Left lobe of liver (tissue), 2 donors: Measurements from ENCODE around the gene ME2. TPM values are rescaled to one million over a fixed set of nuclear protein-coding genes. Genes with fewer than 3 reads are reported as not detected.
"Not testable (repeated sequence)": the region's sequence is repeated elsewhere in the genome, so short reads cannot be mapped to it uniquely, and the experiment has no call there.

Source experiments
- ATAC-seq: fragments of 200-7000 bp; cut with Tn5 transposase; one replicate; pipeline ENCODE4 v1.9.1; 2020; ENCODE audit warnings: mild to moderate bottlenecking, moderate library complexity
- DNase-seq: peaks from one replicate; pipeline ENCODE4 v3.0.0-alpha.2; 2020; ENCODE audit warnings: low spot score
- total RNA-seq: library from RNA; stranded (reverse); gene quantifications from one replicate; pipeline ENCODE4 v1.2.1, GENCODE V29; 2021
- donor health status: DM: no; HTN: no; CAD: no; lungs with moderate emphysema.
- donor health status: DM: no; HTN: yes; CAD: no.

ME2 gene
- 13.2 TPM for total RNA-seq

DNA sequence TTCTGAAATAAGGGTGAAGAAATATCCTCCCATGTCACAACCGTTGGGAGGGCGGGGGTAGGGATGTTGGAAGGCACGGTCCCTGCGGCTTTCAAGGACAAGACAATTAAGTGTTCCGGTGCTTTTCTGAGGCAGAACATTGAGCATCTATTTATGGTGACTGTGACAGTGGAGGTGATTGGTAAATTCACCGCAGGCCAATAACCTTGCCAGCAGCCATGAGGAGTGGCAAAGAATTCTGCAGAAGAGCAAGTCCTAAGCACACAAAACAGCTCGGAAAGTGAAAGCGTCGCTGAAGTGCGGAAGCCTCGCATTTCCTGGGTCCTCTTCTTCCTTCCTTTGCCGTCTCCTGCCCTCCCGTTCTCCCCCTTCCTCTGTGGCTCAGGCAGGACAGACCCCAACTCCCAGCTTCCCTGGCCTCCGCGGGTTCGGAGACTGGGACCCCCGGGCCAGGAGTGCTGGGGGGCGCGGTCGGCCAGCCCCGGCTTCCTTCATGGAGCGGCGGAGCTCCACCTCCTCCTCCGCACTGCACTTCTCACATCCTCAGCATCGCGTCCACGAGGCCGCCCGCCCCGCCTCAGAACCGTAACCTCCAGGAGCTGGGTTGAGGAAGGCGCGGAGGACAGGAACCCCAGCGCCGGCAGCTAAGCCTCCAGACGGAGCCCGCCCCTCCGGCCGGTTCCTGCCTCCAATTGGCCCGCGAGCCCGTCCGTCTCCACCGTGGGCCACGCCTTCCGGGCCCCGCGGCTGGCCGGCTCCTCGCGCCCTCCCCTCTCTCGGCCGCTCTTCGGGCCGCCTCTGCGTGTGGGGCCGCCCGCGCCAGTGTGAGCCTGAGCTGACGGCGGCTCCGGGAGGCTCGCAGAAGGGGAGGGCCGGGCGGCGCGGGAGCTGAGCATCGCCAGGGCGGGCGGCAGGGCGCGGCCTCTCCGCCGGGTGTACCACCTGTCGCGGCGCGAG is at the start of gene ME2:
Gene ME2 (plus strand): TSS at position 774 of the 957 bp plus-strand sequence. CDS start 16,703 bp downstream, outside the sequence.
- ATAC-seq (peak; percentile 96), DNase-seq (peak; percentile 96)

DNA sequence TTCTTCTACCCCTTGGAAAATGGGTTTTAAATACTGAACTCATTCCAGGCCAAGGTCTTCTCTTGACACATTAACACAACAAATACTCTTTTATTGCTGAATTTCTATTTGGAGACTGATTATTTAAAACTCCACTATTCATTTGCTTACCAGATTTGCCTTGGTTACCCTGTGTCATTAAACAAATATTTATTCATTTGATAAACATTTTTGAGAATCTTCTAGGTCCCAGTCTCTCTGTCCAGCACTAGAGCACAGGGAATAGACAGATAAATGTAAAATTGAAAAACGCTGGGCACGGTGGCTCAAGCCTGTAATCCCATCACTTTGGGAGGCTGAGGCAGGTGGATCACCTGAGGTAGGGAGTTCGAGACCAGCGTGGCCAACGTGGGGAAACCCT is 49.3 kb upstream of the ME2 start:
- DNase-seq (no peak), ATAC-seq (no peak)

DNA sequence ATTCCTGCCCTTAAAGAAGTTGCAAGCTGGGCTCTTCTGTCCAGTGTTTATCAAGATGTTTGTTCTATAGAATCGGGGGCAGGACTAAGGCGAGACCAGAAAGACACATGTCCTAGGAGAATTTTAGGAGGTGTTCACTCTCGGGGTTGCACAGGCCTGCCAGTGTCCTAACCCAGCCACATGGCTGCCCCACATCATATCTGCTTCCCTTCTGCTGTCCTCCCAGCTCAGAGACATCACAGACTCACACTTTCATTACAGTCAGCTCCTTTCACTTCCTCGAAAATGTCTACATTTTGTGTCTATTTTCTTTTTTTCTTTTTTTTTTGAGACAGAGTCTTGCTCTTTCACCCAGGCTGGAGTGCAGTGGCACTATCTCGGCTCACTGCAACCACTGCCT is 48.4 kb upstream of the ME2 start:
- no peak for DNase-seq
- peak; percentile 59 for ATAC-seq

DNA sequence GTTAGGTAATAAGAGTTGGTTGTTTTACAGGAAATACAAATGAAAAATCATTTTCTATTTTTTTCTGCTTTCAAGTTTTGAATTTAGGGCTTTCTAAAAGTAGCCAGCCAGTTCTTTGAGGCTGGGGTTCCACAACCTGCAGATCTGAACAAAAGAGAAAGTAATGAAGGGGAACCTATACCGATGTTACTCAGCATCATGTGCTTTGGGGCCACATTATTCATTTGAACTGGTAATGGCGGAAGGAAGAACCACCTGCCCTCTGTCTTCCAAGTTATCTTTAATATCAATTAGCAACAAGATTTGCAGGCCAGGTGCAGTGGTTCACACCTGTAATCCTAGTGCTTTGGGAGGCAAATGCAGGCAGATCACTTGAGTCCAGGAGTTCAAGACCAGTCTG is 46.2 kb upstream of the ME2 start:
- DNase-seq (no peak), ATAC-seq (no peak)

DNA sequence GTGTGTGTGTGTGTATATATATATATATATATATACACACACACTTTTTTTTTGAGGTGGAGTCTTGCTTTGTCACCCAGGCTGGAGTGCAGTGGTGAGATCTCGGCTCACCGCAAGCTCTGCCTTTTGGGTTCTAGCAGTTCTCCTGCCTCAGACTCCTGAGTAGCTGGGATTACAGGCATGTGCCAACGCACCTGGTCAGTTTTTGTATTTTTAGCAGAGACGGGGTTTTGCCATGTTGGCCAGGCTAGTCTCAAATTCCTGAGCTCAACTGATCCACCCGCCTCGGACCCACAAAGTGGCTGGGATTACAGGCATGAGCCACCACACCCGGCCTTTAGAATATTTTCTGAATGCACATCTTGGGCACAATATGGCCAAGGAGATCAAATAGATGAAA is 45.4 kb upstream of the ME2 start:
- ATAC-seq, DNase-seq: not testable (repeated sequence)

DNA sequence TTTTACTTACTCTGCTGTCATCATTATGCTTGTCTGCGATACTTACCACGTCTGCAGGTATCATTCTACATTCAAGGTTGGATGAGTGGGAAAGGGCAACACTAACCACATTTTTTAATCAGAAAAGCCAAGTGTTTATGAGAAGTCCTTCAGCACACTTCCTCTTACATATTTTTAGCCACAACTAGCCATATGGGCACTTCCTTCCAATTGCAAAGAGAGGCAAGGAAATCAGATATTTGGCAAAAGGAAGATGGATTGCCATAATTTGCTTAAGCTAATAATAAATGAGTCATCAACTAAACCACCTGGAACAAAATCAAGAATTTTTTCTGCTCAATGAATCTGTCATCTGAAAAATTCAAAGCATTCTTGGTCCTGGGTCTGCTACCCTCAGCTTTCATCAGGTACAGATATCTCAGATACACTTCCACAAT is 42.4 kb upstream of the ME2 start:
- no peak for DNase-seq
- ATAC-seq, result no peak

DNA sequence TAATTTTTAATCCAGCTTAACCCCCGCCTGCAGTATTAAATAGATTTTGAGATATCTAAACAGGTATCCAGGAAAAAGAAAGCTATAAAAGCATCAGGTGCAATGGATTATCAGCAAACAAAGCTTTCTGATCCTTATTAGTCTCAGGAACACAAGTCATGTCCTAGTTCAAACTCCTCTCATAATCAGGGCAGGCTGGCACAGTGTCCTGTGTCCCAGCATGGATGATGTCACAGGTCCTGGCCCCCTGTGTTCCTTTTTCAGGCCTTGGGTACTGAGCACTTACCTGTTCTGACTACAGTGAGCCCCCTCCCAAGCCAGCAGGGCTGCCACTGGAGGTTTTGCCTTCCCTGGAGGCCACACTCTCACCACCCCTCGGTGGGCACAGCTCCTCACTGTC is 39.6 kb upstream of the ME2 start:
- DNase-seq (no peak), ATAC-seq (no peak)

DNA sequence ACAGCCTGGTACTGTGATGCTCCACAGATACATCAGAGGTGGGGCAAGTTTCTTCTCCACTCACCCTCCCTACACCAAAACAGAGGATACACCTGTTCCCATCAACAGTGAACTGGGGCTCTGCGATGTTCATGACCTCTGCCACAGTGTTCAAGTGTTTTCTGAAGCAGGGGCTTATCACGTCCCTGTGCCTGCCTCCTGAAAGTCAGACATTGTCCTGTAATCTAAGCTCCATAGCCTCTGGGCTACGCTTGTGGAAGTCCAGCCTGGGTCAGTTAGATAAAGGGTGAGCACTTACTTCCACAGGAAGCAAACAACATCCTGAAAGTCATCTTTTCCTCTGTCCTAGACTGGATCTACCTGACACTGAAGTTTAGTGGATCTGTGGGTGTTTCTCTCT is 38.9 kb upstream of the ME2 start:
- DNase-seq (no peak), ATAC-seq (peak; percentile 76)

DNA sequence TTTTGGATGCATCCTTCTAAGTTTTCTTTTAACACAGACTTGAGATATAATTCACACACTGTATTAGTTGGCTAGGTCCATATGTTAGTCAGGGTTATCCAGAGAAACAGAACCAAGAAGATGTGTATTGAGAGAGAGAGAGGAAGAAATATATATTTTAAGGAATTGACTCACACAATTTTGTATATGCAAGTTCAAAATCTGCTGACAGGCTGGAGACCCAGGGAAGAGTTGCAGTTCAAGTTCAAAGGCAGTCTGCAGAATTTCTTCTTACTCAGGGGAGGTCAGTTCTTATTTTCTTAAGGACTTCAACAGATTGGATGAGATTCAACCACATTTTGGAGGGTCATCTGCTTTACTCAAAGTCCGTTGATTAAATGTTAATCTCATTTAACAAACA is 36.1 kb upstream of the ME2 start:
- no peak for DNase-seq
- ATAC-seq, result no peak

DNA sequence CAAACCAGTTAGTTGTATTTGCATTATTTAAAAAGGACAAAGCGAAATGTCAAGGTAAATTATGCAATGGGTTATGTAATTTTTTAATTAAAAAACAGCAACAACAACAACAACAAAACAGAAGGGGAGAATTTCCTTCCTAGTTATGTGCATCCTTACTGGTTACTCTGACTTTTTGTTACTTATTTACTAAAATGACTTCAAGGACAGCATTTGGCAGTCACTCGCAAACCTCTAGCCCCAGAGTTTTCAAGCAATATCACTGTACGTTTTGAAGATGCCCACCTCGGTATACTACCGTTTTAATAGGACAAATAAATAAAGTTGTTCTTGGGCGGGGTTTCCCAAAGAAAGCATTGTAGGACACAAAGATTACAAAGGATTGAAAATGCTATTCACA is 34.4 kb upstream of the ME2 start:
- no peak for DNase-seq
- no peak for ATAC-seq

DNA sequence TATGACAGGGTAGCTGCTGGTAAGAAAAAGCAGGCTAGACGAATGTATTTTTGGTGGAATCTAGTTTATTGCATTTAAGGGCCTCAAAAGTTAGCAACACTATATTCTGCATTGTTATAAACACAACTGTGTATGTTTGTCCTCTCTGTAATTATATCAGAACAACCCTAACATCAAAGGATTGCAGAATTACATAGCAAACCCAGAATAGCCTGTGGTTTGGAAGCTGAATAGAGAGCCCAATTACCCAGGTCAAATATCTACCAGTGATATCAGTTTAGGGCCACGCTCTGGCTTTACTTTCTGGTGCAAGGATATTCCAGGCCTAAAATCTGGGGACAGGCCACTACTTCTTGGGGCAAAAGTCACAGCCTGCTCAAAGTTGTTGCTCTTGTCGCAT is 34.0 kb upstream of the ME2 start:
- DNase-seq, result no peak
- no peak for ATAC-seq

DNA sequence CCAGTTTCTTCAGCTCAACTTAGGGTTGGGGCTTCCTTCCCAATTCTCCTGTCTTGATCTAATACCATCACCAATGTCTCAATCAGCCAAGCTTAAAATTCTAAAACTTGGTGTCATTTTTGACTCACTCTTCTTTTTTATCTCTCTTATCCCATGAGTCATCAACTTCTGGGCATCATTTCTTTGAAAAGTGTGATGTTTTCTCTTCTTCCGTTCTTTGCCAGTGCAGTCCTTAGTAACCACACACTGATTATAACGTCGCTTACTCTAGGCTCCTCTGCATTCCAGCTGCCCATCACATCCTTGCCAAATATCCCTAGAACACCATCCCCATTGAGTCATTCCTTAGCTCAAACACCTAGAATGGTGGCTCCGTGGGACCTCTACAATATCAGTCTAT is 31.7 kb upstream of the ME2 start:
- no peak for ATAC-seq
- DNase-seq, result no peak

DNA sequence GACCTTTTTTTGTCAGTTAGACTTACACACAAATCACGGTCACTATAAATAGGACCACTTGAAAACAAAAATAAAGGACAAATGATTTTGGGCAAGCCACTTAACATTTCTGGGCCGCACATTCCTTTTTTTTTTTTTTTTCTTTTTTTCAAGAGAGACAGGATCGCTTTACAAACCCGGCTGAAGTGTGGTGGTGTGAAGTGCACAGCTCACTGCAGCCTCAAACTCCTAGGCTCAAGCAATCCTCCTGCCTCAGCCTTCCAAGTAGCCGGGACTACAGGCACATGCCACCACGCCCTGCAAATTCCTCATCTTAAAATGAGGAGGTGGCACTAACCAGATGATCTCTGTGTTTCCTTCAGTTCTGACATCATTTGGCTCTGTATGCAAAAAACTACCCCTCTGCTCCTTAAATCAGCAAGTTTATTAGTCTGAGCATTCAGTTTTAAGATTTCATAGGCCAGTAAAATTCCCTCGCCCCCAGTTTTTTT is 30.8 kb upstream of the ME2 start:
- peak; percentile 14 for ATAC-seq

DNA sequence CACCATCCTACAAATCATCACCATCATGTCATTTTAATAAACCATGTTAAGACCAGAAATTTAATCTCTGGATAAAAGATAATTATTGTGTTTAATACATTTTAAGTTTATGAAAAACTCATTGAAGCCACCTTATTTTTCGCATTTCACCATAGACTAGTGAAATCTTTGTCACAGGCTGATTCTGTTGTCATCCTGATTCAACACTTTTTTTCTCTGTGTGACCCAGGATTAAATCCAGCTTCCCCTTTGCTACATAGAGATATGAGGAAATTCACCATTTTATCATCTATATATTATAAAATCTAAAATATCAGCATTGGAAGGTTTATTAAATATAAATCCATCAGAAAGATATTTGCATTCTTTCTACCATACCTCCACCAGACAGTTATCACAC is 29.9 kb upstream of the ME2 start:
- no peak for ATAC-seq
- no peak for DNase-seq

More for the DNA sequence above, 30.8 kb upstream of the ME2 start:
- DNase-seq, result no peak

DNA sequence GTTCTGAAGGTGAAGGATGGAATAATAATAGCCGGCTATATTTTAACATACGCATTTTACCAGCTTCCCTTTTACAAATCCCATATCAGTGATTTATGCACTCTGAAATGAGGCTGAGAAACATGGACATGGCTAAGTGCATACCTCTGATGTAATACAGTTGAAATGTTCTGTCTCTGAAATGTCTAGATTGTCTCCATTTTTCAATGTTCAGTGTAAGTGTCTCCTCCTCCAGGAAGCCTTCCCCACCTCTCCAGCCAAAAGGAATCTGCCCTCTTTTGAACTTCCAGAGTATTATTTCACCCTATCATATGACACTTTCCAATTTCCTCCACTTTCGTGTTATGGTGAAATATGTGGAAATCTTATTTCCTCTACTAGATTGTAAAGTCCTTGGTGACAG is 29.5 kb upstream of the ME2 start:
- DNase-seq, result no peak
- no peak for ATAC-seq

DNA sequence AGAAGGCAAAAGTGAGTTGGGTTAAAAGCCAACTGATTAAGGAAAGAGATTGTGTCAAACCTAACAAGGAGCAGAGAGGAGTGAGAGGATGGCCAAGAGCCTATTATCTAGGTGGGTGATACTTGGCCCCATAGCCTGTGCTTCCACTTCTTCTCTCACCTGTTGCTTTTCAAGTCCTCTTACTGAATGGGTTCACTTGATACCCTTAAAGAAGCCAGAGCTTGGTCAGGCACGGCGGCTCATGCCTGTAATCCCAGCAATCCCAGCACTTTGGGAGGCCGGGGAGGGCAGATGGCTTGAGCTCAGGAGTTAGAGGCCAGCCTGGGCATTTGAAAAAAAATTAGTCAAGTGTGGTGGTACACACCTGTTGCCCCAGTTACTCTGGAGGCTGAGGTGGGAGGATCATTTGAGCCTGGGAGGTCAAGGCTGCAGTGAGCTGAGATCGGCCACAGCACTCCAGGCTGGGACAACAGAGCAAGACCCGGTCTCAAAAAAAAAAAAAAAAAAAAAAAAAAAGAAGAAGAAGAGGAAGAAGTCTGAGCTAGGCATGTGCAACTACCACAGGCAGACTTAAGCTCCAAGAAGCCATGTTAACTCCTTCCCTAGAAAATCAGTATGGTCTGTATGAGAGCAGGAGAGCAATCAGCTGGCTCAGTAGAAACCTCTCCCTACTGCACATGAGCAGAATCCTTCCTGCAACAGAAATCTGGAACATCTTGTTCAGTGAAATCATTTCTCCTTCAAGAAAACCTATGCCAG is 28.4 kb upstream of the ME2 start:
- ATAC-seq (no peak), DNase-seq (no peak)

DNA sequence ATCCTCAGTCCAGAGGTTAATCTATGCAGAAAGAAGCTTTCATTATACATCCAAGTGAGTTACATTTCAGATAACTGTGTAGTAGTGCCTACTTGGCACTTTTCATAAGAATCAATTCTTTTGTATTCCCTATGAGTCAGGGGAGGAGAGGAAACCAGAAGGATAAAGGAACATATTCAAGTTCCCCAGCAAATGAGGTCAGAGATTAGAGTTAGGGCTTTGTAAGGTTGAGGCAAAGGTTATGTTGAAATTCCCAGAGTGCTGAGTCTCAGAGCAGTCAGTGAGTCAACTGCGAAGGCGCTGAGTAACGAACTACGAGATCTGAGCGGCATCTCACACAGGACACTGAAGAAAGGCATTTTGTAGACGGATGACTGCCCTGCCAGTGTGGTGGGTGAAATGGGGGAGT is 25.1 kb upstream of the ME2 start:
- ATAC-seq (peak; percentile 86), DNase-seq (no peak)

DNA sequence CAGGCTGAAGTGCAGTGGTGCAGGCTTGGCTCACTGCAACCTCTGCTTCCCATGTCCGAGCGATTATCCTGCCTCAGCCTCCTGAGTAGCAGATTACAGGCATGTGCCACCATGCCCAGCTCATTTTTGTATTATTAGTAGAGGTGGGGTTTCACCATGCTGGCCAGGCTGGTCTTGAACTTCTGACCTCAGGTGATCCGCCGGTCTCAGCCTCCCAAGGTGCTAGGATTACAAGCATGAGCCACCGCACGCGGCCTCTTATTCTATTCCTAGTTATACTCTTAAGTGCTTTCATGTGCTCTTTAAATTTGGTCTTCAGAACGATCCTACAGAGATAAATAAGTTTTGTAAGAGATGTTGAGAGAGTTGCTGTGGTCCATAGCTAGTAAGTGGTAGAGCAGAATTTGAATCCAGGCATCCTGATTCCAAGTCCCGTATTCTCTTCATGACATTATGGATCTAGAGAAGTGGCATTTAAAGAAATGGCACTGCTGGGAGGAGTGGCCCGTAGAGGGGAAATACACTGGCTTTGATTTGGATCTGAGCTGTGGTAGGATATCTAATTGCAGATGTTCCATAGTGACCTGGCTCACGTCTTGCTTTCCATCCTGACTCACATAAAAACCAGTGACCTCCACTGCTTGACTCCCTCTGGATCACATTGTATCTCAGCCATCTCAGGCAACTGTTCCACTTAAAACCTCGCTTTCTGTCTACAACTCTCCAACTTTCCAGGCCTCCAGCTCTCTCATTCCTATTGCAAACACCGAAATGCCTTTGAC is 22.8 kb upstream of the ME2 start:
- ATAC-seq (no peak), DNase-seq (no peak)

DNA sequence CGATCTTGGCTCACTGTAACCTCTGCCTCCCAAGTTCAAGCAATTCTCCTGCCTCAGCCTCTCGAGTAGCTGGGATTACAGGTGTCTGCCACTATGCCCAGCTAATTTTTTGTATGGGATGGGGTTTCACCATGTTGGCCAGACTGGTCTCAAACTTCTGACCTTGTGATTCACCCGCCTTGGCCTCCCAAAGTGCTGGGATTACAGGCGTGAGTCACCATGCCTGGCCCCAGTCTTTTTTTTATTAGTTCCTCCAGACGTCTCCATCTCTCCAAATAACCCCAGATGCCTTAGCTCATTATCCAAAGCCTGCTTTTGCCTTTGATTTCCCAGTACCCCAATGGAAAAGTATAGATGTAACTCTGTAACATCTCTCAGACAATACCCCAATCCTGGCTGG is 21.8 kb upstream of the ME2 start:
- ATAC-seq, DNase-seq: not testable (repeated sequence)

DNA sequence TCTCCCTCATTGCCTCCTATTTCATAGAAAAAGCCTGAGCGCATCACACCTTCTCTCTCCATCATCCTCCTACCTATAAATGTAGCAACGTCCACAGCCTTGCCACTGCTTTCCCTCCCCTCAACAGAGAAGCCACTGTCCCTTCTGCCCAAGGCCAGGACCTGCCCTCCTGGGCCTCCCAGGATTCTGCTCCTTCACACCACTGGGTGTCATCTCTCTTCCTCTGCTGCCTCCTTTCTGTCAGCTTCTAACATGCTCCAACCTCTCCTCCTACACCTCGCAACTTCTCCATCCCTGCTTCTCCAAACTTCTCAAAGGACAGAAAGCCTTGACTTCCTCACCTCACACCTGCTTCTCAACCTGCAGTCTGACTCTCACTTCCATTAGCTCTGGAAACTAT is 21.2 kb upstream of the ME2 start:
- no peak for ATAC-seq
- DNase-seq, result no peak
